Measurements from ENCODE around the gene CNOT9.
A peak's percentile ranks its signal among the peaks of the same experiment; 100 is the strongest.

CNOT9 gene

DNA sequence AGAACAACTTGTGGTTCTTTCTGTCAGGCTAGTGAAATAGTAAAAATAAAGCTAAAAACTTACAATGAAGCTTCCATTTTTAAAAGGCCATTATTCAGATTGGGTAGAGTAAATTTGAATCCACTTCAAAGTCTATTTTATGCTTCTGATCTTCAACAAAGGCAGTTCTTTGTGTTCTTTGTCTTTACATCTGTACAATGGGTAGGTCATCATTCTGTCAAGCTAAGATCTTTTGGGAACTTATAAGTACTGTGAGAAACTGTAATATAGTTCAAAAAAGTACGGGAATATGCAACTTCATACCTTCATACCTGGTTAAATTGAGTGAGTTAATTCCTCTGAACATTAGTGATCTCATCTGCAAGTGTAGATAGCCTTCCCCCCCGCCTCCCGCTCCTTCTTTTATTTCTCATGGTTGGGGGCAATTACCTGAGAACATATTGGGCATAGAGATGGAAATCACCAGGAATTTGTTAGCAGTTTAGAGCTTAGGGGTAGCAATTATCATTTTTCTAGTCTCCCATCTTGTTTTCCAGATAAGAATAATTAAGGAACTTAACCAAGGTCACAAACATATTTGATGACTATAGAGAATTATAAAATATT is 9.7 kb downstream of the CNOT9 start:
- peaks cover 5% of the 10 kb centered on the region for H3K4me1 ChIP-seq (ENCODE audit: control insufficient read depth, insufficient read depth, low read length)
- DNase-seq (ENCODE audit: low read depth), result no peak

DNA sequence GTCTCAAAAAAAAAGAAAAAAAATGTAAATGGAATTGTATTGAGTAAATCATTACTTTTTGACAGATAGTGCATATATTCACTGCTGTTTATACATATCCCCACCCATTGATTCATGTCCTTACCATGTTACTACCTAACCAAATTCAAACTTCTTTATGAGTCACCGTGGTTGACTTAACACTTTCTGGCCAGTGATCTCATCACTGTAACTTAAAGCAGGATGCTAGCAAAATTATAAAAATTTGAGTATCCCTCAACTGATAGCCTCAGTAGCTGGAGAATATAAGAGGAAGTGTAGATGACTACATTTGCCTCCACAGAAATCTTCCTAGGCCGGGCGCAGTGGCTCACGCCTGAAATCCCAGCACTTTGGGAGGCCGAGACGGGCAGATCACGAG is 13.4 kb downstream of the CNOT9 start:
- Histone ChIP-seq H3K36me3 (ENCODE audit: control insufficient read depth, insufficient read depth, low read length, severe bottlenecking) (peaks cover 54% of the 10 kb centered on the region), H3K27me3 (replicated peaks; ENCODE audit: control insufficient read depth, insufficient read depth, low read length) (no peaks in the 10 kb centered on the region)

More for the DNA sequence above, 9.7 kb downstream of the CNOT9 start:
- Histone ChIP-seq H3K4me3 (ENCODE audit: low read length) (no peak overlapping the region), H3K36me3 (ENCODE audit: control insufficient read depth, insufficient read depth, low read length, severe bottlenecking) (peaks cover 27% of the 10 kb centered on the region), H3K9me3 (ENCODE audit: control insufficient read depth, low read length) (no peaks in the 10 kb centered on the region), H3K27me3 (replicated peaks; ENCODE audit: control insufficient read depth, insufficient read depth, low read length) (no peaks in the 10 kb centered on the region), H3K9ac (ENCODE audit: low read length) (no peak overlapping the region)

DNA sequence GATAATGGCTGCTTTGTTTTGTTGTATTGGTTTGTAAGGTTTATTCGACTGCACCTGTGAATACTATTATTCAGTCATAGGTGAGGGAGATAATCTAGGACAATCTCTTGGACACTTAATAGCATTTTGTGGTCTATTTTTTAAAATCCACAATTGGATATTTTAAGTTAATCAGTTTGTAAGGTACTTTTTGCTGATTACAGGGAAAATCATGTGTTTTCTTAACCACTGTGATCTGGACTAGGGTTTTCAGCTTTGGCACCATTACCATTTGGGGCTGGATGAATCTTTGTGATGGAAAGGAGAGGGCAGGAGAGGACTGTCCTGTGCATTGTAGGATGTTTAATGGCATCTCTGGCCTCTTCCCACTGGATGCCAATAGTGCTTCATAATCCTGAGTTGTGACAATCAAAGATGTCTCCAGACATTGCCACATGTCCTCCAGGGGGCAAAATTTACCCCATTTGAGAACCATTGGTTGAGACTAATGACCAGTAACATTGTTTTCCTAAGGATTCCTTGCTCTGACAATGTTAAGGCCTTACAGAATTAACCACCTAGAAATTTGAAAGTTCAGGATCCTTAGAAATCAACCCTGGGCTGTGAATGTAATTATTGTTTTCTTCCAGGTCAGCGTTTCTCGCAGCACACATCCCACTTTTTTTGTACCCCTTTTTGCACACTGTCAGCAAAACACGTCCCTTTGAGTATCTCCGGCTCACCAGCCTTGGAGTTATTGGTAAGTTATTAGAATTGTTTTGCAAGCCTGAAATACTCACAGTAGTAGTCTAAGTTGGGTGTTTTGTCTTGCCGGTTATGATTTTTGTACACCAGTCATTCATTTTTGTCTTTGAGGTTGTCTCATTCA is 15.6 kb downstream of the CNOT9 start:
- H3K4me1 ChIP-seq (ENCODE audit: control insufficient read depth, insufficient read depth, low read length), result no peaks in the 10 kb centered on the region
- no peak overlapping the region for H3K4me3 ChIP-seq (ENCODE audit: low read length)
- no peaks in the 10 kb centered on the region for H3K27me3 ChIP-seq (replicated peaks; ENCODE audit: control insufficient read depth, insufficient read depth, low read length)
- no peak for DNase-seq (ENCODE audit: low read depth)
- H3K9me3 ChIP-seq (ENCODE audit: control insufficient read depth, low read length), result no peaks in the 10 kb centered on the region
- no peak overlapping the region for H3K9ac ChIP-seq (ENCODE audit: low read length)
- H3K36me3 ChIP-seq (ENCODE audit: control insufficient read depth, insufficient read depth, low read length, severe bottlenecking), result peaks cover 71% of the 10 kb centered on the region

More for the DNA sequence above, 13.4 kb downstream of the CNOT9 start:
- DNase-seq (ENCODE audit: low read depth), result peak; percentile 45
- H3K9me3 ChIP-seq (ENCODE audit: control insufficient read depth, low read length), result no peaks in the 10 kb centered on the region
- no peak overlapping the region for H3K9ac ChIP-seq (ENCODE audit: low read length)
- H3K4me3 ChIP-seq (ENCODE audit: low read length), result no peak overlapping the region
- no peaks in the 10 kb centered on the region for H3K4me1 ChIP-seq (ENCODE audit: control insufficient read depth, insufficient read depth, low read length)

DNA sequence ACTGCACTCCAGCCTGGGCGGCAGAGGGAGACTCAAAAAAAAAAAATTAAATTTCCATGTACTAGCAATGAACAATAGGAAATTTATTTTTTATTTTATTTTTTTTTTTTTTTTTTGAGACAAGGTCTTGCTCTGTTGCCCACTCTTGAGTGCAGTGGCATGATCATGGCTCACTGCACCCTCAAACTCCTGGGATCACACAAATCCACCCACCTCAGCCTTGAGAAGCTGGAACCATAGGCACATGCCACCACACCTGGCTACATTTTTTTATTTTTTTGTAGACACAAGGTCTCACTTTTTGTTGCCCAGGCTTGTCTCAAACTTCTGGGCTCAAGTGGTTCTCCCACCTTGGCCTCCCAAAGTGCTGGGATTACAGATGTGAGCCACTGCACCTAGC is 16.9 kb downstream of the CNOT9 start:
- no peak for DNase-seq (ENCODE audit: low read depth)
- H3K36me3 ChIP-seq (ENCODE audit: control insufficient read depth, insufficient read depth, low read length, severe bottlenecking), result peaks cover 84% of the 10 kb centered on the region
- H3K9me3 ChIP-seq (ENCODE audit: control insufficient read depth, low read length), result no peaks in the 10 kb centered on the region
- H3K27me3 ChIP-seq (replicated peaks; ENCODE audit: control insufficient read depth, insufficient read depth, low read length), result no peaks in the 10 kb centered on the region
- H3K9ac ChIP-seq (ENCODE audit: low read length), result no peak overlapping the region
- H3K4me1 ChIP-seq (ENCODE audit: control insufficient read depth, insufficient read depth, low read length), result no peaks in the 10 kb centered on the region
- no peak overlapping the region for H3K4me3 ChIP-seq (ENCODE audit: low read length)

DNA sequence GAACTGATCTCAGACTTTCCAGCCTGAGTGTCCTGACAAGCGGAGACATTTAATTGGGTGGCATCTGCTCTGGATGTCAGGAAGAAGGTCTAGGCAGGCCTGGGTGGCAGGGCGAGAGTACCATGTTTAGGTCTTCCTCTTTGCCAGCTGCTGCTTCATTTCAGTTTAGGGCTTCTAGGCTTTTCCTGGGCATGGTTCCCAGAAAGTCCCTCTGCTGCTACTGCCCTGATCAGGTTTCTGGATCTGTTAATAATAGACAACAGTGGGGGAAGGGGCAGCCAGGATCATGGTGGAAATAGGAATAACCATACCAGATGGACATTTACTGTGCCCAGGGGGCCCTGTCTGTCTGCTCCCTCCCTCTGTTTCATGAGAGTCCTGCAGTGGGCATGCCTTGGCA is 36.8 kb downstream of the CNOT9 start:
- H3K36me3 ChIP-seq (ENCODE audit: control insufficient read depth, insufficient read depth, low read length, severe bottlenecking), result no peaks in the 10 kb centered on the region
- DNase-seq (ENCODE audit: low read depth), result peak; percentile 79
- H3K9me3 ChIP-seq (ENCODE audit: control insufficient read depth, low read length), result no peaks in the 10 kb centered on the region
- no peak overlapping the region for H3K9ac ChIP-seq (ENCODE audit: low read length)
- H3K4me1 ChIP-seq (ENCODE audit: control insufficient read depth, insufficient read depth, low read length), result peaks cover 30% of the 10 kb centered on the region
- H3K27me3 ChIP-seq (replicated peaks; ENCODE audit: control insufficient read depth, insufficient read depth, low read length), result no peaks in the 10 kb centered on the region
- peak overlapping the region; percentile 9 for H3K4me3 ChIP-seq (ENCODE audit: low read length)

DNA sequence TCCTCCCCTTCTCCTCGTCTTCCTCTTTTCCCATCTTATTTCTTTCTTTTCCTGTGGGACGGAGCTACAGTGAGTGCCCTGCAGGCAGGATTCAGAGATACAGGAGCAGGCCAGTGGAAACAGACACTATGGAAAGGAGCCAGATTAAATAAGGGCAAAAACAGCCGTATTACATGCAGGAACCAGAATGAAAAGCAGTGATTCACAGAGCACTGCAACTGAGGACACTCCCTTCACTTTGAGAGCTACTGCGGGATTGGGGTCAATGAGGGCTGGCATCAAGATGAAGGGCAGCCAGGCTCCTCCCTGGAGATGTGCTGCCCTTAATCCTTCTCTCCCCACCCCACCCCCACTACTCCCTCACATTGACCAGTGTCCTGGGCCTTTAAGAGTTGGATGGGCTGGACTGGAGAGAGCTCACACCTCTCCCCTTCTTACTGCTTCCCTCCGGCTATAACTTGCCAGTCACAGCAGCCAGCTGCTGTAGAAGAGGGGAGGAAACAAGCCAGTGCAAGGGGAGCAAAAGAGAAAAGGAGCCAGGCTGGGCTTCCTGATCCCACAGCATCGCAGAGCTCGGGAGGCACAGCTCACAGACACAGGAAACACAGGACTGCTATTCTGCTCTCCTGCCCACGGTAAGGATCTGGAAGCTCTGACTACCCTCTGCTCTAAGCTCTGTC is 38.9 kb downstream of the CNOT9 start, which contains the start of gene PLCD4:
PLCD4 (plus strand) TSS at position 464 of the 680 bp plus-strand sequence. CDS start 7,841 bp downstream, outside the sequence.
- H3K9ac ChIP-seq (ENCODE audit: low read length), result peak within 1 kb of the TSS; percentile 71
- no peaks in the 10 kb centered on the region for H3K9me3 ChIP-seq (ENCODE audit: control insufficient read depth, low read length)
- H3K4me3 ChIP-seq (ENCODE audit: low read length), result peak within 1 kb of the TSS; percentile 78
- H3K4me1 ChIP-seq (ENCODE audit: control insufficient read depth, insufficient read depth, low read length), result peaks cover 30% of the 10 kb centered on the region
- H3K36me3 ChIP-seq (ENCODE audit: control insufficient read depth, insufficient read depth, low read length, severe bottlenecking), result no peaks in the 10 kb centered on the region
- peak; percentile 88 for DNase-seq (ENCODE audit: low read depth)
- H3K27me3 ChIP-seq (replicated peaks; ENCODE audit: control insufficient read depth, insufficient read depth, low read length), result no peaks in the 10 kb centered on the region

DNA sequence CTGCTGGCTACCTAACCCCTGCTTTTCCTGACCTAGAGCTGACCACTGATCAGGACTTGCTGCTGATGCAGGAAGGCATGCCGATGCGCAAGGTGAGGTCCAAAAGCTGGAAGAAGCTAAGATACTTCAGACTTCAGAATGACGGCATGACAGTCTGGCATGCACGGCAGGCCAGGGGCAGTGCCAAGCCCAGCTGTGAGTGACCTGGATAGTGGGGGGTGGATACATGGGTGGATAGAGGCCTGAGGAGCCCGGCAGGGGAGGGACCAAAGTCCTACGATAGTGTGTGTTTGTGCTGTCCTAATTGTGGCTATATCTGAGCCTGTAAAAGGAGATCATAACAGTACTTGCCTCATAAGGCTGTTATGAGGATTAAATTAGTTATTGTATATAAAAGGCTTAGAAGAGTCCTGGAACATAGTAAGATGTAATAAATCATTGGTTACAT is 47.3 kb downstream of the CNOT9 start:
- DNase-seq (ENCODE audit: low read depth), result no peak
- no peaks in the 10 kb centered on the region for H3K4me1 ChIP-seq (ENCODE audit: control insufficient read depth, insufficient read depth, low read length)
- no peak overlapping the region for H3K4me3 ChIP-seq (ENCODE audit: low read length)
- H3K27me3 ChIP-seq (replicated peaks; ENCODE audit: control insufficient read depth, insufficient read depth, low read length), result no peaks in the 10 kb centered on the region
- H3K9me3 ChIP-seq (ENCODE audit: control insufficient read depth, low read length), result no peaks in the 10 kb centered on the region
- H3K36me3 ChIP-seq (ENCODE audit: control insufficient read depth, insufficient read depth, low read length, severe bottlenecking), result no peaks in the 10 kb centered on the region
- H3K9ac ChIP-seq (ENCODE audit: low read length), result no peak overlapping the region

DNA sequence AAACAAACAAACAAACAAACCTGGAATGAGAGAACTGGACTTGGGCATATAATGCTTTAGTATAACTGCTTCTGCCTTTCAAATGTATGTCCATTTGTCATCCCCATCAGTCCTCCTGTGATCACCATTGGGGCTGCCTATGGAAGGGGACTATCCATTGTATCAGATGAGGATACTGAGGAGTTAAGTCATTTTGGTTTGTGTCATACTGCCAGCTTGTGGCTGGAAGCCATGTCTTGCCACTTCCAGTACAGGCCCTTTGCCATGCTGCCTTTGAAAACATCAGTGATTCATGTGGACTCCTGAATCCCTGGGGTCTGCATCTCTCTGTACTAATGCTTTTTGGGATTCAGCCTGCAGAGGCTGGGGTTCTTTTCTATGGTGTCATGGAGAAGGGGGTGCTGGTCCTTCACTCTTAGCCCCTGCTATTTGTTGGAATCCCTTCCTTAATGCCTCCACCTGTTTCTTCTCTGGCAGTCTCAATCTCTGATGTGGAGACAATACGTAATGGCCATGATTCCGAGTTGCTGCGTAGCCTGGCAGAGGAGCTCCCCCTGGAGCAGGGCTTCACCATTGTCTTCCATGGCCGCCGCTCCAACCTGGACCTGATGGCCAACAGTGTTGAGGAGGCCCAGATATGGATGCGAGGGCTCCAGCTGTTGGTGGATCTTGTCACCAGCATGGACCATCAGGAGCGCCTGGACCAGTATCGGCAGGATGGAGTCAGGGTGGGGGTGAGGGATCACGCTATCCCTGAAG is 49.6 kb downstream of the CNOT9 start:
- H3K27me3 ChIP-seq (replicated peaks; ENCODE audit: control insufficient read depth, insufficient read depth, low read length), result no peaks in the 10 kb centered on the region
- H3K36me3 ChIP-seq (ENCODE audit: control insufficient read depth, insufficient read depth, low read length, severe bottlenecking), result peaks cover 5% of the 10 kb centered on the region
- no peak overlapping the region for H3K4me3 ChIP-seq (ENCODE audit: low read length)
- H3K4me1 ChIP-seq (ENCODE audit: control insufficient read depth, insufficient read depth, low read length), result no peaks in the 10 kb centered on the region
- no peaks in the 10 kb centered on the region for H3K9me3 ChIP-seq (ENCODE audit: control insufficient read depth, low read length)
- no peak for DNase-seq (ENCODE audit: low read depth)
- no peak overlapping the region for H3K9ac ChIP-seq (ENCODE audit: low read length)

DNA sequence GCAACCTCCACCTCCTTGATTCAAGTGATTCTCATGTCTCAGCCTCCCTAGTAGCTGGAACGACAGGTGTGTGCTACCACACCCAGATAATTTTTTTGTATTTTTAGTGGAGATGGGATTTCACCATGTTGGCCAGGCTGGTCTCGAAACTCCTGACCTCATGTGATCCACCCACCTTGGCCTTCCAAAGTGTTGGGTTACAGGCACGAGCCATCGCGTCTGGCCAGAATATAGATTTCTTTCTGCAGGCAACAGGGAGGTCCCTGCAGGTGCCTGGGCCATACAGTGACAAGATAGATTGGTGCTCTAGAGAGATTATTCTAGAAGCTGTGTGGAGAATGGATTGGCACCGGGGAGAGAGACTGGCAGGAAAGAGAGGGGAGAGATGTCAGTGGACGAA is 52.4 kb downstream of the CNOT9 start:
- H3K9me3 ChIP-seq (ENCODE audit: control insufficient read depth, low read length), result no peaks in the 10 kb centered on the region
- H3K4me3 ChIP-seq (ENCODE audit: low read length), result no peak overlapping the region
- H3K4me1 ChIP-seq (ENCODE audit: control insufficient read depth, insufficient read depth, low read length), result no peaks in the 10 kb centered on the region
- peaks cover 5% of the 10 kb centered on the region for H3K36me3 ChIP-seq (ENCODE audit: control insufficient read depth, insufficient read depth, low read length, severe bottlenecking)
- no peaks in the 10 kb centered on the region for H3K27me3 ChIP-seq (replicated peaks; ENCODE audit: control insufficient read depth, insufficient read depth, low read length)
- no peak for DNase-seq (ENCODE audit: low read depth)
- no peak overlapping the region for H3K9ac ChIP-seq (ENCODE audit: low read length)

DNA sequence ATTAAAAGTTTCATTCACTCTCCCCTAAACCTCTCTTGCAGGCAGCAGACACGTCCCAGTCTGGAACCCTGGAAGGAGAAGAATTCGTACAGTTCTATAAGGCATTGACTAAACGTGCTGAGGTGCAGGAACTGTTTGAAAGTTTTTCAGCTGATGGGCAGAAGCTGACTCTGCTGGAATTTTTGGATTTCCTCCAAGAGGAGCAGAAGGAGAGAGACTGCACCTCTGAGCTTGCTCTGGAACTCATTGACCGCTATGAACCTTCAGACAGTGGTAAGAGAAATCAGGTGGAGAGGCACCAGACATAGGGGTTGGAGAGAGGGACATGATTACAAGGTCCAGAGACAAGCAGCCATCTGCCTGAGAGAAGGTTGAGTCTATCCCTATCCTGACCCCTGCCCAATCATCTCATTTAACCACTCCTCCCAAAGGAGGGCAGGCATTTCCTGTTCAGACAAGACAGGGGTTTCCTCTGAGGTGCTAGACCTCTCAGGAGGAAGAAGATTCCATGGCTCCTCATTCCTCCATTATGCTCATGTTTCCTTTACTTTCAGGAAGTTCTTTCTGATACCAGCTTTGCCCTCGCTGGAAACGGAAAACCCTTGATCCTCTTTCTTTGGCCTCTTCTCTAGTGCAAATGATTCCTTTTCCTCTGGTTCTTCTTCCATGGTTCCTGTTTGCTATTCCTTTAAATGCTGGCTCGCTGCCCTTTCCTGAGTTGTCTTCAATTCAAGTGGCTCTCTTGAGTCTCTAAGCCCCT is 54.1 kb downstream of the CNOT9 start:
- Histone ChIP-seq H3K9ac (ENCODE audit: low read length) (no peak overlapping the region), H3K4me3 (ENCODE audit: low read length) (no peak overlapping the region), H3K27me3 (replicated peaks; ENCODE audit: control insufficient read depth, insufficient read depth, low read length) (no peaks in the 10 kb centered on the region), H3K4me1 (ENCODE audit: control insufficient read depth, insufficient read depth, low read length) (no peaks in the 10 kb centered on the region), H3K36me3 (ENCODE audit: control insufficient read depth, insufficient read depth, low read length, severe bottlenecking) (peaks cover 5% of the 10 kb centered on the region), H3K9me3 (ENCODE audit: control insufficient read depth, low read length) (no peaks in the 10 kb centered on the region)
- peak; percentile 33 for DNase-seq (ENCODE audit: low read depth)
